GM21526 (cell line): ENCODE measurements around the gene CERK.

Source experiments
- ATAC-seq: cut with Tn5 transposase; IDR thresholded peaks from one replicate; pipeline ENCODE4 v1.9.1; 2021; ENCODE audit warnings: moderate library complexity; ENCODE audit not compliant: unreplicated experiment, low FRiP score

CERK gene

GRCh38 chr22:46665151-46665695, 72.8 kb downstream of the CERK start:
- no peak for ATAC-seq

GRCh38 chr22:46664301-46664855, 73.7 kb downstream of the CERK start:
- no peak for ATAC-seq

GRCh38 chr22:46663436-46664100, 74.5 kb downstream of the CERK start:
- ATAC-seq = no peak

GRCh38 chr22:46663001-46663400, 75.1 kb downstream of the CERK start:
- ATAC-seq = no peak

GRCh38 chr22:46662226-46662625, 75.8 kb downstream of the CERK start:
- ATAC-seq = no peak

GRCh38 chr22:46661221-46661851, 76.7 kb downstream of the CERK start:
- ATAC-seq = no peak

- ATAC-seq = no peak
Measured at GRCh38 chr22:46660604-46661201, 77.3 kb downstream of the CERK start.

- ATAC-seq = no peak
Measured at GRCh38 chr22:46659791-46660186, 78.3 kb downstream of the CERK start.

- ATAC-seq = no peak
Measured at GRCh38 chr22:46659059-46659790, 78.8 kb downstream of the CERK start.

- no peak for ATAC-seq
Measured at GRCh38 chr22:46657996-46658947, 79.8 kb downstream of the CERK start.

- ATAC-seq = no peak
Measured at GRCh38 chr22:46657655-46657953, 80.4 kb downstream of the CERK start.

GRCh38 chr22:46656856-46657654, 81.0 kb downstream of the CERK start:
- no peak for ATAC-seq

GRCh38 chr22:46655861-46656608, 82.0 kb downstream of the CERK start:
- no peak for ATAC-seq

GRCh38 chr22:46654927-46655595, 83.0 kb downstream of the CERK start:
- ATAC-seq = no peak

- no peak for ATAC-seq
Measured at GRCh38 chr22:46654426-46654825, 83.6 kb downstream of the CERK start.

GRCh38 chr22:46653596-46653995, 84.5 kb downstream of the CERK start:
- ATAC-seq = no peak

GRCh38 chr22:46652847-46653331, 85.2 kb downstream of the CERK start:
- no peak for ATAC-seq
